PC-3 (cell line): Measurements from ENCODE around the gene DIP2C. TPM values are rescaled to one million over a fixed set of nuclear protein-coding genes. Genes with fewer than 3 reads are reported as not detected.

ENCODE experiments used
- ATAC-seq: fragments of 200-7000 bp; cut with Tn5 transposase; 2 replicates; pipeline ENCODE4 v1.9.1; 2020; ENCODE audit warnings: mild to moderate bottlenecking, moderate library complexity
- BruUV-seq: library from RNA; stranded (reverse); fragments of 400-500 nt; replicated peaks from 2 replicates; lab custom pipeline; 2021; lab: Mats Ljungman, UMichigan
- CTCF ChIA-PET: fragments of 300-600 bp; sonication (Branson Sonifier 250); formaldehyde crosslinking; loops from one replicate; lab custom pipeline; 2022; ENCODE audit warnings: antibody characterized with exemption; lab: Charles Lee
- POLR2A ChIA-PET: fragments of 300-600 bp; sonication (Branson Sonifier 250); formaldehyde crosslinking; loops from one replicate; lab custom pipeline; 2022; ENCODE audit warnings: antibody characterized with exemption; ENCODE audit not compliant: unreplicated experiment; lab: Charles Lee
- DNase-seq: peaks from one replicate; pipeline ENCODE4 v3.0.0-alpha.2; 2015
- H2AFZ ChIP-seq: fragments of 300-600 bp; sonication (generic); 2 replicates; pipeline ENCODE4 v1.6.0; 2016; ENCODE audit warnings: antibody characterized with exemption, low read length
- H3F3A ChIP-seq: fragments of 300-600 bp; sonication (generic); one replicate; pipeline ENCODE4 v1.6.0; 2017; ENCODE audit warnings: antibody characterized with exemption, low read length, control low read depth, mild to moderate bottlenecking; ENCODE audit not compliant: unreplicated experiment
- H3K27ac ChIP-seq: fragments of 300-600 bp; sonication (generic); 2 replicates; pipeline ENCODE4 v1.5.1; 2016; ENCODE audit warnings: mild to moderate bottlenecking, low read length
- H3K27me3 ChIP-seq: fragments of 300-600 bp; sonication (generic); 2 replicates; pipeline ENCODE4 v1.6.1; 2016; ENCODE audit warnings: low read length, mixed read lengths
- H3K36me3 ChIP-seq: fragments of 300-600 bp; sonication (generic); 2 replicates; pipeline ENCODE4 v1.6.1; 2016; ENCODE audit warnings: low read depth, mixed run types, low read length, mixed read lengths
- H3K4me1 ChIP-seq: fragments of 300-600 bp; sonication (generic); 2 replicates; pipeline ENCODE4 v1.5.1; 2016; ENCODE audit warnings: low read length; ENCODE audit not compliant: insufficient read depth
- H3K4me2 ChIP-seq: fragments of 300-600 bp; sonication (generic); 2 replicates; pipeline ENCODE4 v1.6.0; 2016; ENCODE audit warnings: low read length
- H3K4me3 ChIP-seq: fragments of 300-600 bp; sonication (generic); 2 replicates; pipeline ENCODE4 v1.5.1; 2016; ENCODE audit warnings: mild to moderate bottlenecking, low read length, mixed read lengths
- H3K79me2 ChIP-seq: fragments of 300-600 bp; sonication (generic); 2 replicates; pipeline ENCODE4 v1.6.1; 2017; ENCODE audit warnings: low read length, mixed read lengths
- H3K9ac ChIP-seq: fragments of 300-600 bp; sonication (generic); 2 replicates; pipeline ENCODE4 v1.6.0; 2016; ENCODE audit warnings: mild to moderate bottlenecking, low read length
- H3K9me2 ChIP-seq: fragments of 300-600 bp; sonication (generic); replicated peaks from 2 replicates; pipeline ENCODE4 v1.6.1; 2016; ENCODE audit warnings: mixed run types, low read length, mixed read lengths
- H3K9me3 ChIP-seq: fragments of 300-600 bp; sonication (generic); 2 replicates; pipeline ENCODE4 v1.6.1; 2016; ENCODE audit warnings: low read length, mixed read lengths
- H4K20me1 ChIP-seq: fragments of 300-600 bp; sonication (generic); 2 replicates; pipeline ENCODE4 v1.6.1; 2016; ENCODE audit warnings: low read length, mixed read lengths
- CTCF ChIP-seq: fragments of 300-600 bp; sonication (generic); conservative IDR thresholded peaks from 2 replicates; pipeline ENCODE4 v1.5.1; 2017; ENCODE audit warnings: antibody characterized with exemption, low read depth, mild to moderate bottlenecking, low read length
- EZH2 ChIP-seq: fragments of 300-600 bp; sonication (generic); IDR thresholded peaks from one replicate; pipeline ENCODE4 v1.6.1; 2017; ENCODE audit warnings: antibody characterized with exemption, mild to moderate bottlenecking, low read length; ENCODE audit not compliant: unreplicated experiment
- EZH2phosphoT487 ChIP-seq: fragments of 300-600 bp; sonication (generic); IDR thresholded peaks from 2 replicates; pipeline ENCODE4 v1.6.1; 2018; ENCODE audit warnings: mild to moderate bottlenecking, antibody characterized with exemption, low read length, borderline replicate concordance
- intact Hi-C: fragments of 100-400 bp; cut with micrococcal nuclease; formaldehyde crosslinking; loops from 2 replicates; pipeline ENCODE4 v1.9.0; 2023
- total RNA-seq: library from RNA; depleted of rRNA; stranded (reverse); fragments of >200 nt; gene quantifications from 2 replicates; pipeline ENCODE4 v1.2.3, GENCODE V29; 2014

Gene DIP2C
- total RNA-seq, 1 experiment from 2014 or later: 3.1 TPM

GRCh38 chr10:563827-564226 lies 125.6 kb downstream of the DIP2C start:
- intact Hi-C loops: no loop called here
- H3K27ac ChIP-seq: no peak overlapping the region
- no peaks in the 10 kb centered on the region for H3K36me3 ChIP-seq
- no peaks in the 10 kb centered on the region for H3K9me2 ChIP-seq
- H3K4me1 ChIP-seq: no peaks in the 10 kb centered on the region
- no peak for ATAC-seq
- POLR2A ChIA-PET: no interaction called here
- H3K4me3 ChIP-seq: no peak overlapping the region
- CTCF ChIA-PET: no interaction called here
- no peak for DNase-seq
- no peaks in the 10 kb centered on the region for H4K20me1 ChIP-seq
- H2AFZ ChIP-seq: no peak overlapping the region
- no peak overlapping the region for H3K4me2 ChIP-seq
- no peak overlapping the region for H3K9ac ChIP-seq
- no peaks in the 10 kb centered on the region for H3K27me3 ChIP-seq
- no peaks in the 10 kb centered on the region for H3F3A ChIP-seq
- TF ChIP-seq CTCF (no peak), EZH2phosphoT487 (no peak), EZH2 (no peak)
- BruUV-seq: no TSS peak
- H3K9me3 ChIP-seq: no peaks in the 10 kb centered on the region
- no peaks in the 10 kb centered on the region for H3K79me2 ChIP-seq

- ATAC-seq: no peak
- no TSS peak for BruUV-seq
Measured at GRCh38 chr10:562142-562541, 127.3 kb downstream of the DIP2C start.

GRCh38 chr10:561721-562120 lies 127.7 kb downstream of the DIP2C start:
- DNase-seq: no peak
- H3K4me1 ChIP-seq: no peaks in the 10 kb centered on the region
- no peaks in the 10 kb centered on the region for H3K27me3 ChIP-seq
- H3K9me3 ChIP-seq: no peaks in the 10 kb centered on the region
- H3K27ac ChIP-seq: no peak overlapping the region
- H3K36me3 ChIP-seq: no peaks in the 10 kb centered on the region
- no peaks in the 10 kb centered on the region for H3F3A ChIP-seq
- H3K9ac ChIP-seq: no peak overlapping the region
- H2AFZ ChIP-seq: no peak overlapping the region
- no peaks in the 10 kb centered on the region for H3K79me2 ChIP-seq
- H3K4me3 ChIP-seq: no peak overlapping the region
- TF ChIP-seq CTCF (no peak), EZH2phosphoT487 (no peak), EZH2 (no peak)
- CTCF ChIA-PET: no interaction called here
- H4K20me1 ChIP-seq: no peaks in the 10 kb centered on the region
- POLR2A ChIA-PET: no interaction called here
- ATAC-seq: no peak
- H3K9me2 ChIP-seq: no peaks in the 10 kb centered on the region
- no peak overlapping the region for H3K4me2 ChIP-seq
- intact Hi-C loops: no loop called here
- BruUV-seq: no TSS peak

More at GRCh38 chr10:562142-562541, 127.3 kb downstream of the DIP2C start:
- no peak for DNase-seq
- H3K4me3 ChIP-seq: no peak overlapping the region
- CTCF ChIA-PET: no interaction called here
- no peak overlapping the region for H3K9ac ChIP-seq
- intact Hi-C loops: no loop called here
- no peaks in the 10 kb centered on the region for H3K4me1 ChIP-seq
- H3K36me3 ChIP-seq: no peaks in the 10 kb centered on the region
- TF ChIP-seq EZH2phosphoT487: no peak
- TF ChIP-seq EZH2: no peak
- no peak for TF ChIP-seq CTCF
- H3F3A ChIP-seq: no peaks in the 10 kb centered on the region
- no peaks in the 10 kb centered on the region for H3K79me2 ChIP-seq
- no peaks in the 10 kb centered on the region for H3K9me3 ChIP-seq
- H2AFZ ChIP-seq: no peak overlapping the region
- no peak overlapping the region for H3K4me2 ChIP-seq
- H4K20me1 ChIP-seq: no peaks in the 10 kb centered on the region
- H3K27me3 ChIP-seq: no peaks in the 10 kb centered on the region
- POLR2A ChIA-PET: no interaction called here
- H3K9me2 ChIP-seq: no peaks in the 10 kb centered on the region
- H3K27ac ChIP-seq: no peak overlapping the region
